Fibroblast of skin of left biceps (primary cell): ENCODE data around the gene VAC14.
"Not testable (repeated sequence)": the region's sequence is repeated elsewhere in the genome, so short reads cannot be mapped to it uniquely, and the experiment has no call there.

Source experiments
- DNase-seq, 2 experiments: peaks; one replicate each; pipeline ENCODE4 v3.0.0-alpha.2; 2013; ENCODE audit warnings: low read depth in 2 of 2

The VAC14 gene

GRCh38 chr16:70681382-70682238 lies 119.3 kb downstream of the VAC14 start:
- no peak for DNase-seq

GRCh38 chr16:70680495-70681381 lies 120.2 kb downstream of the VAC14 start:
- DNase-seq: no peak

GRCh38 chr16:70679671-70680494 lies 121.1 kb downstream of the VAC14 start:
- DNase-seq: no peak

GRCh38 chr16:70678898-70679670 lies 121.9 kb downstream of the VAC14 start:
- no peak for DNase-seq

GRCh38 chr16:70678121-70678897 lies 122.6 kb downstream of the VAC14 start:
- DNase-seq: no peak

- DNase-seq: no peak
Measured at GRCh38 chr16:70677499-70678120, 123.3 kb downstream of the VAC14 start.

GRCh38 chr16:70676675-70677498 lies 124.1 kb downstream of the VAC14 start:
- no peak for DNase-seq

- DNase-seq: no peak
Measured at GRCh38 chr16:70675851-70676513, 125.0 kb downstream of the VAC14 start.

GRCh38 chr16:70674221-70675014 lies 126.5 kb downstream of the VAC14 start:
- no peak for DNase-seq

- not testable (repeated sequence) for DNase-seq
Measured at GRCh38 chr16:70670938-70671337, 130.0 kb downstream of the VAC14 start.

- DNase-seq: no peak
Measured at GRCh38 chr16:70670175-70670574, 130.8 kb downstream of the VAC14 start.

- DNase-seq: no peak
Measured at GRCh38 chr16:70665806-70666735, 134.9 kb downstream of the VAC14 start.

- no peak for DNase-seq
Measured at GRCh38 chr16:70665113-70665694, 135.8 kb downstream of the VAC14 start.

GRCh38 chr16:70664325-70665112 lies 136.4 kb downstream of the VAC14 start:
- no peak for DNase-seq
